Common myeloid progenitor, CD34-positive (primary cell): ENCODE measurements around the gene CAPN1.
A peak's percentile ranks its signal among the peaks of the same experiment; 100 is the strongest.
"Not testable (repeated sequence)": the region's sequence is repeated elsewhere in the genome, so short reads cannot be mapped to it uniquely, and the experiment has no call there.

Experiments used
- CTCF ChIA-PET: fragments of 350-600 bp; sonication (Branson Sonifier 250); formaldehyde crosslinking; loops from one replicate; lab custom pipeline; 2021; ENCODE audit warnings: antibody characterized with exemption; lab: Charles Lee
- POLR2A ChIA-PET: fragments of 350-600 bp; sonication (Branson Sonifier 250); formaldehyde crosslinking; loops from one replicate; lab custom pipeline; 2021; ENCODE audit warnings: antibody characterized with exemption; lab: Charles Lee
- DNase-seq, 3 donors: peaks; one replicate each; pipeline versions ENCODE4 v3.0.0 to v3.0.0-alpha.2; 2013
- H3K27ac ChIP-seq, 2 experiments: 1 replicate in 1 of 2; 2 replicates in 1 of 2; pipeline ENCODE4 v1.7.0; 2013; ENCODE audit warnings: inconsistent platforms in 2 of 2, low read length in 2 of 2, mild to moderate bottlenecking in 2 of 2, low read depth in 1 of 2, moderate library complexity in 1 of 2; ENCODE audit not compliant: severe bottlenecking in 2 of 2, insufficient read depth in 1 of 2, poor library complexity in 1 of 2
- H3K27me3 ChIP-seq, 5 experiments: replicated peaks in 2 of 5; 1 replicate in 3 of 5; 2 replicates in 2 of 5; pipeline versions ENCODE4 v1.6.1 to v1.7.0; 2013; ENCODE audit warnings: low read length in 4 of 5, mild to moderate bottlenecking in 2 of 5, moderate library complexity in 2 of 5, inconsistent platforms in 1 of 5; ENCODE audit not compliant: insufficient read depth in 5 of 5, control insufficient read depth in 4 of 5
- H3K36me3 ChIP-seq, 4 experiments: 1 replicate in 2 of 4; 2 replicates in 2 of 4; pipeline versions ENCODE4 v1.6.1 to v1.7.0; 2013; ENCODE audit warnings: low read length in 3 of 4, control low read depth in 1 of 4, mild to moderate bottlenecking in 1 of 4; ENCODE audit not compliant: control insufficient read depth in 4 of 4, insufficient read depth in 4 of 4
- H3K4me1 ChIP-seq, 4 experiments: 1 replicate in 3 of 4; 2 replicates in 1 of 4; pipeline versions ENCODE4 v1.6.1 to v1.7.1; 2013; ENCODE audit warnings: low read length in 3 of 4, mild to moderate bottlenecking in 3 of 4, control low read depth in 1 of 4, inconsistent platforms in 1 of 4, moderate library complexity in 1 of 4; ENCODE audit not compliant: control insufficient read depth in 4 of 4, insufficient read depth in 4 of 4; ENCODE audit errors: control extremely low read depth in 1 of 4
- H3K4me3 ChIP-seq, 7 experiments: 1 replicate in 4 of 7; 2 replicates in 3 of 7; pipeline versions ENCODE4 v1.5.1 to v1.7.0; 2013; ENCODE audit warnings: mild to moderate bottlenecking in 7 of 7, low read length in 6 of 7, moderate library complexity in 6 of 7, inconsistent platforms in 2 of 7, low read depth in 2 of 7, control low read depth in 1 of 7; ENCODE audit not compliant: insufficient read depth in 4 of 7, control insufficient read depth in 1 of 7; ENCODE audit errors: extremely low read depth in 1 of 7
- H3K9me3 ChIP-seq, 5 experiments: 1 replicate in 4 of 5; 2 replicates in 1 of 5; pipeline versions ENCODE4 v1.6.1 to v1.7.1; 2013; ENCODE audit warnings: low read length in 4 of 5, mild to moderate bottlenecking in 2 of 5, inconsistent platforms in 1 of 5, low read depth in 1 of 5, moderate library complexity in 1 of 5; ENCODE audit not compliant: control insufficient read depth in 4 of 5, insufficient read depth in 2 of 5; ENCODE audit errors: control extremely low read depth in 1 of 5
- WGBS: methylation state at CpG from one replicate; pipeline ENCODE4 v1.1.5; 2013; ENCODE audit not compliant: insufficient coverage; 5-methylcytosine and 5-hydroxymethylcytosine counted together

CAPN1 gene

DNA sequence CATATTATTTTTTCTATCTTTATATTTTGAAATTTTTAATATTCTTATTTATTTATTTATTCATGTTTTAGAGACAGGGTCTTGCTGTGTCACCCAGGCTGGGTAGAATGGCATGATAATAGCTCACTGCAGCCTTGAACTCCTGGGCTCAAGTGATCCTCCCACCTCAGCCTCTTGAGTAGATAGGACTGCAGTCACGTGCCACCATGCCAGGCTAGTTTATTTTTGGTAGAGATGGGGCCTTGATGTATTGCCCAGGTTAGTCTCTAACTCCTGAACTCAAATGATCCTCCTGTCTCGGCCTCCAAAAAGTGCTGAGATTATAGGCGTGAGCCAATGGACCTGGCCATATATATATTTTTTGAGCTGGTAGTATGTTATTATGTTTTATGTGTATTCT is 14.1 kb upstream of the CAPN1 start:
- Histone ChIP-seq H3K4me3 (no peak overlapping the region), H3K27me3 (no peaks in the 10 kb centered on the region), H3K4me1 (peaks cover 1 to 24% (median 13%) of the 10 kb centered on the region in 4 experiments), H3K36me3 (no peaks in the 10 kb centered on the region), H3K9me3 (no peaks in the 10 kb centered on the region), H3K27ac (no peak overlapping the region)
- 100% methylated on average over 1 of the region's 3 CpGs for WGBS
- no peak for DNase-seq
- ChIA-PET POLR2A (interaction anchor here (0.7 to 0.9 kb wide), 3 partner anchors 33 to 103 kb away, joined by 3 to 5 read pairs (median 3); no protein-coding TSS in a partner anchor), CTCF (interaction anchor here (0.5 to 4.2 kb wide), 3 partner anchors 16 to 68 kb away, joined by 3 to 25 read pairs (median 3); partner anchors contain the start of gene SYVN1)

GRCh38 chr11:65169164-65169641 is 12.5 kb upstream of the CAPN1 start:
- peak overlapping the region in 1 of 2 experiments; percentile 84 for H3K27ac ChIP-seq
- H3K4me1 ChIP-seq, result peaks cover 1 to 24% (median 13%) of the 10 kb centered on the region in 4 experiments
- no peaks in the 10 kb centered on the region for H3K27me3 ChIP-seq
- ChIA-PET POLR2A (interaction anchor here (0.5 to 1.9 kb wide), 7 partner anchors 8 to 58 kb away, joined by 3 to 22 read pairs (median 3); partner anchors contain the start of genes SYVN1, TM7SF2 and ZNHIT2), CTCF (interaction anchor here (0.6 to 4.2 kb wide), 9 partner anchors 9 to 250 kb away, joined by 3 to 25 read pairs (median 4); partner anchors contain the start of genes SYVN1 and ZNHIT2)
- H3K36me3 ChIP-seq, result no peaks in the 10 kb centered on the region
- peak; percentile 40 to 91 (median 63) for DNase-seq
- no peak overlapping the region for H3K4me3 ChIP-seq
- 90% methylated on average over 9 of the region's 11 CpGs for whole genome bisulfite sequencing
- no peaks in the 10 kb centered on the region for H3K9me3 ChIP-seq

GRCh38 chr11:65170058-65170534 is 11.6 kb upstream of the CAPN1 start, which contains the start of gene SPDYC:
Gene SPDYC (plus strand): TSS chr11:65170233. CDS start chr11:65171358, 1,125 bp downstream.
- Histone ChIP-seq H3K27ac (peak within 1 kb of the TSS in 1 of 2 experiments; percentile 84), H3K9me3 (no peaks in the 10 kb centered on the region), H3K36me3 (no peaks in the 10 kb centered on the region), H3K27me3 (no peaks in the 10 kb centered on the region), H3K4me3 (no peak within 1 kb of the TSS), H3K4me1 (peaks cover 1 to 24% (median 13%) of the 10 kb centered on the region in 4 experiments)
- CTCF ChIA-PET, result interaction anchor here (1.2 to 4.2 kb wide), 8 partner anchors 8 to 53 kb away, joined by 4 to 25 read pairs (median 4); partner anchors contain the start of genes CAPN1, SYVN1 and ZNHIT2
- POLR2A ChIA-PET, result interaction anchor here (1.1 to 1.9 kb wide), 3 partner anchors 11 to 35 kb away, joined by 3 to 22 read pairs (median 6); partner anchors contain the start of gene SYVN1
- DNase-seq, result no peak
- 98% methylated on average over 15 of the region's 21 CpGs for WGBS

GRCh38 chr11:65172600-65172999 is 9.1 kb upstream of the CAPN1 start:
- POLR2A ChIA-PET, result interaction anchor here (0.7 to 0.8 kb wide), 2 partner anchors 38 to 296 kb away, joined by 3 to 4 read pairs; partner anchors contain the start of gene SYVN1
- CTCF ChIA-PET, result interaction anchor here (0.8 to 1.8 kb wide), 4 partner anchors 8 to 37 kb away, joined by 3 to 5 read pairs (median 3); no protein-coding TSS in a partner anchor

DNA sequence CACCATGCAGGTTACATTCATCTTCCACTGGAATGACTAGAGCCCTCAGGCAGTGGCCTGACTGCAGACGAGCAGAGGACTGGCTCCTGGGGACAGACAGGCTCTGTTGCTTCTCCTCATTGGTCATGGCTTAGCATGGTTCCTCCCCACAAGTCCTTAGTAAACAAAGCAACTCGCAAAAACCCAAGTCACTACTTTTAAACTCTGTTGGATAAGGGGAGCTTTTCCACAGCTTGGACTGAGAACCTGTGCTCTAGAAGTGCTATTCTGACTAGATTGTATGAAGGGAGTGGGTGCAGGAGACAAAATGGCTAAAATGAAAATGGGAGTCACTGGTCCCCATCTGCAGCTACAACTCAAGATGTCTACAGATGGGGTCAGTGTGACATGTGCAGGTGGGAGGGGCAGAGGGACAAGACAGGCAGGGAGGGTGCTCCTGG is 7.1 kb upstream of the CAPN1 start:
- H3K27ac ChIP-seq, DNase-seq, H3K36me3 ChIP-seq, H3K9me3 ChIP-seq, POLR2A ChIA-PET, H3K27me3 ChIP-seq, H3K4me1 ChIP-seq, H3K4me3 ChIP-seq: not testable (repeated sequence)
- 100% methylated on average over 1 of the region's 2 CpGs for WGBS
- CTCF ChIA-PET, result interaction anchor here (0.9 to 1.7 kb wide), 3 partner anchors 23 to 63 kb away, joined by 3 to 6 read pairs (median 5); partner anchors contain the start of gene TM7SF2

More at GRCh38 chr11:65172600-65172999, 9.1 kb upstream of the CAPN1 start:
- H3K27me3 ChIP-seq, result no peaks in the 10 kb centered on the region
- H3K4me1 ChIP-seq, result peaks cover 1 to 24% (median 13%) of the 10 kb centered on the region in 4 experiments
- WGBS, result 89% methylated on average over 6 of the region's 10 CpGs
- no peak overlapping the region for H3K4me3 ChIP-seq
- DNase-seq, result no peak
- no peak overlapping the region for H3K27ac ChIP-seq
- H3K36me3 ChIP-seq, result no peaks in the 10 kb centered on the region
- no peaks in the 10 kb centered on the region for H3K9me3 ChIP-seq

GRCh38 chr11:65180877-65181568 is 705 bp upstream of the CAPN1 start:
- H3K27me3 ChIP-seq, result no peaks in the 10 kb centered on the region
- peaks cover 0 to 28% (median 22%) of the 10 kb centered on the region in 4 experiments for H3K4me1 ChIP-seq
- POLR2A ChIA-PET, result interaction anchor here (0.6 to 4.0 kb wide), 12 partner anchors 11 to 85 kb away, joined by 3 to 44 read pairs (median 3); partner anchors contain the start of genes FAU, MRPL49, POLA2 and SPDYC
- peaks cover 0 to 23% (median 16%) of the 10 kb centered on the region in 4 experiments for H3K36me3 ChIP-seq
- H3K4me3 ChIP-seq, result peak overlapping the region; percentile 28 to 96 (median 81)
- CTCF ChIA-PET, result interaction anchor here (0.7 to 5.1 kb wide), 19 partner anchors 11 to 134 kb away, joined by 3 to 39 read pairs (median 5); partner anchors contain the start of genes CDC42EP2, FAU, MRPL49 and SPDYC
- H3K27ac ChIP-seq, result peak overlapping the region; percentile 15 to 74
- WGBS, result 0% methylated on average over 47 of the region's 60 CpGs
- H3K9me3 ChIP-seq, result no peaks in the 10 kb centered on the region
- peak; percentile 83 to 91 (median 88) for DNase-seq
